Stomach (tissue), 9 donors: Measurements from ENCODE around the gene COL6A5. TPM values are rescaled to one million over a fixed set of nuclear protein-coding genes. Genes with fewer than 3 reads are reported as not detected.

Experiments
- DNase-seq, 2 donors: peaks; one replicate each; pipeline versions ENCODE4 v3.0.0 to v3.0.0-alpha.2; 2013 to 2019
- H3K27ac ChIP-seq, 5 donors: fragments of 200-600 bp in 4 of 5; sonication (generic) in 4 of 5; one replicate each; pipeline ENCODE4 v1.5.1; 2013 to 2019; ENCODE audit warnings: mild to moderate bottlenecking in 1 of 5, moderate library complexity in 1 of 5
- H3K27me3 ChIP-seq, 3 donors: fragments of 200-600 bp; sonication (generic); one replicate each; pipeline ENCODE4 v1.5.1; 2017 to 2019; ENCODE audit warnings: mixed run types in 1 of 3
- H3K36me3 ChIP-seq, 4 donors: fragments of 200-600 bp; sonication (generic); 1 replicate in 3 of 4; 2 replicates in 1 of 4; pipeline ENCODE4 v1.5.1; 2016 to 2019
- H3K4me1 ChIP-seq, 4 donors: fragments of 200-600 bp; sonication (generic); one replicate each; pipeline ENCODE4 v1.5.1; 2016 to 2019
- H3K4me3 ChIP-seq, 4 donors: fragments of 200-600 bp; sonication (generic) in 3 of 4; one replicate each; pipeline ENCODE4 v1.5.1; 2016 to 2019; ENCODE audit warnings: mild to moderate bottlenecking in 1 of 4
- H3K9me3 ChIP-seq, 4 donors: fragments of 200-600 bp; sonication (generic); one replicate each; pipeline ENCODE4 v1.5.1; 2016 to 2019
- CTCF ChIP-seq, 7 experiments: fragments of 450-650 bp in 4 of 7; fragments of 200-600 bp in 3 of 7; sonication (generic) in 3 of 7; IDR thresholded peaks; one replicate each; pipeline ENCODE4 v1.5.1; 2016 to 2019; ENCODE audit warnings: antibody characterized with exemption in 7 of 7, control low read depth in 2 of 7, mild to moderate bottlenecking in 1 of 7
- EP300 ChIP-seq: sonication (generic); formaldehyde crosslinking; IDR thresholded peaks from one replicate; pipeline ENCODE4 v1.6.1; 2017; ENCODE audit warnings: antibody characterized with exemption
- POLR2A ChIP-seq, 4 donors: fragments of 450-650 bp; IDR thresholded peaks; one replicate each; pipeline ENCODE4 v1.6.1; 2016; ENCODE audit warnings: antibody characterized with exemption in 4 of 4, control low read depth in 2 of 4, mild to moderate bottlenecking in 1 of 4, moderate library complexity in 1 of 4
- POLR2AphosphoS5 ChIP-seq, 3 donors: sonication (generic); formaldehyde crosslinking; IDR thresholded peaks; one replicate each; pipeline ENCODE4 v1.6.1; 2016; ENCODE audit warnings: antibody characterized with exemption in 3 of 3
- WGBS, 5 donors: extraction: QIAGEN DNeasy Blood & Tissue Kit in 3 of 5; methylation state at CpG; one replicate each; pipeline versions ENCODE4 v1.1.5 to v1.1.7; 2013 to 2018; 5-methylcytosine and 5-hydroxymethylcytosine counted together
- intact Hi-C: fragments of 100-400 bp; cut with DNase I; formaldehyde crosslinking; loops from one replicate; pipeline ENCODE4 v1.15.1; 2023; ENCODE audit warnings: low total_unique reads
- polyA plus RNA-seq, 3 donors: library from polyadenylated mRNA; stranded (reverse); fragments of 200-250 nt; gene quantifications; one replicate each; pipeline ENCODE4 v1.2.3, GENCODE V29; 2013
- total RNA-seq, 5 donors: library from RNA; depleted of rRNA; stranded (reverse); fragments of >200 nt; gene quantifications; one replicate each; pipeline versions ENCODE4 v1.1.0 to v1.2.3, GENCODE V29; 2014 to 2016
- donor health status: healthy with polysubstance abuse.
- donor health status: Bipolar disorder and iron deficiency.
- donor health status: healthy.

Gene COL6A5
- total and polyA plus RNA-seq, 8 donors, result 0.05 to 3.3 (median 0.59) TPM; not detected in 2

GRCh38 chr3:130424837-130425236 lies 79.4 kb downstream of the COL6A5 start:
- H3K27me3 ChIP-seq, result no peaks in the 10 kb centered on the region
- H3K27ac ChIP-seq, result no peak overlapping the region
- H3K4me3 ChIP-seq, result no peak overlapping the region
- intact Hi-C loops, result no loop called here
- no peaks in the 10 kb centered on the region for H3K4me1 ChIP-seq
- 82 to 92% (median 91%) methylated on average over 5 of the region's 5 CpGs for WGBS, 5 donors
- H3K36me3 ChIP-seq, result no peaks in the 10 kb centered on the region
- DNase-seq, result no peak
- no peaks in the 10 kb centered on the region for H3K9me3 ChIP-seq
- TF ChIP-seq POLR2AphosphoS5 (IDR thresholded peaks at IDR 0.05) (no peak), CTCF (IDR thresholded peaks at IDR 0.05) (no peak), EP300 (no peak), POLR2A (IDR thresholded peaks at IDR 0.05) (no peak)

GRCh38 chr3:130425484-130425883 lies 80.0 kb downstream of the COL6A5 start:
- Histone ChIP-seq H3K4me3 (no peak overlapping the region), H3K36me3 (no peaks in the 10 kb centered on the region), H3K4me1 (no peaks in the 10 kb centered on the region), H3K27me3 (no peaks in the 10 kb centered on the region), H3K9me3 (no peaks in the 10 kb centered on the region), H3K27ac (no peak overlapping the region)
- intact Hi-C loops, result no loop called here
- 61 to 86% (median 80%) methylated on average over 1 of the region's 1 CpG for WGBS, 5 donors
- TF ChIP-seq EP300, result no peak
- no peak for TF ChIP-seq CTCF (IDR thresholded peaks at IDR 0.05)
- TF ChIP-seq POLR2AphosphoS5 (IDR thresholded peaks at IDR 0.05), result no peak
- no peak for TF ChIP-seq POLR2A (IDR thresholded peaks at IDR 0.05)
- DNase-seq, result no peak

- Histone ChIP-seq H3K9me3 (no peaks in the 10 kb centered on the region), H3K4me1 (no peaks in the 10 kb centered on the region), H3K4me3 (no peak overlapping the region), H3K36me3 (no peaks in the 10 kb centered on the region), H3K27ac (no peak overlapping the region), H3K27me3 (no peaks in the 10 kb centered on the region)
- DNase-seq, result no peak
- intact Hi-C loops, result no loop called here
- TF ChIP-seq EP300, result no peak
- no peak for TF ChIP-seq CTCF (IDR thresholded peaks at IDR 0.05)
- no peak for TF ChIP-seq POLR2A (IDR thresholded peaks at IDR 0.05)
- no peak for TF ChIP-seq POLR2AphosphoS5 (IDR thresholded peaks at IDR 0.05)
- 76 to 95% (median 83%) methylated on average over 5 of the region's 5 CpGs for WGBS, 5 donors
These were observed 80.7 kb downstream of the COL6A5 start for GRCh38 chr3:130426206-130426605.

- intact Hi-C loops, result no loop called here
These were observed 83.6 kb downstream of the COL6A5 start for GRCh38 chr3:130428871-130429712.

More at GRCh38 chr3:130428871-130429712, 83.6 kb downstream of the COL6A5 start:
- Histone ChIP-seq H3K27ac (no peak overlapping the region), H3K27me3 (no peaks in the 10 kb centered on the region), H3K9me3 (no peaks in the 10 kb centered on the region), H3K36me3 (no peaks in the 10 kb centered on the region), H3K4me3 (no peak overlapping the region), H3K4me1 (no peaks in the 10 kb centered on the region)
- WGBS, 5 donors, result 36 to 63% (median 57%) methylated on average over 5 of the region's 5 CpGs
- TF ChIP-seq POLR2A (IDR thresholded peaks at IDR 0.05) (no peak), CTCF (IDR thresholded peaks at IDR 0.05) (no peak), POLR2AphosphoS5 (IDR thresholded peaks at IDR 0.05) (no peak), EP300 (no peak)
- DNase-seq, result peak in 1 of 2 donors; percentile 15
